DOHH2 (cell line): ENCODE measurements around the gene ZNF521.

Experiments used
- EZH2phosphoT487 ChIP-seq: fragments of 200-600 bp; sonication (generic); IDR thresholded peaks from 2 replicates; pipeline ENCODE4 v1.6.1; 2017; ENCODE audit warnings: borderline replicate concordance, mild to moderate bottlenecking, antibody characterized with exemption, low read length, moderate library complexity, mixed read lengths
- TF ChIP-seq, protein P1 (sequence below): fragments of 200-600 bp; sonication (generic); IDR thresholded peaks from one replicate; pipeline ENCODE4 v1.5.1; 2014; ENCODE audit warnings: antibody characterized with exemption, mild to moderate bottlenecking, low read depth, low read length; ENCODE audit not compliant: poor library complexity, severe bottlenecking

DNA sequence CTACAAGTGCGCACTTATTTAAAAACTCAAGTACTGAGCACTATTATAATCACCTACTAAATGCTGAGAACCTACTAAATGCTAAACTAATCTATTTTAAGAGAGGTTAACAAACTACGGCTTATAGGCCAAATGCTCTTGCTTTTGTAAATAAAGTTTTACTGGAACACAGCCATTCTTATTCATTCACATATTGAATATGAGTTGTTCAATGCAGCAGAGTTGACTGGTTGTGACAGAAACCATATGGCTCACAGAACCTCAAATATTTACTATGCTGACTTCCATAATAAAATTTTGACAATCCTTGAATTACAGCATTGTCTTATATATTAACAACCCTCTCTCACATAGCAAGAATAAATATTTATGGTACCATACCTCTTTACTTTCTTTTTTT lies 103.2 kb downstream of the ZNF521 start:
- TF ChIP-seq, protein P1, sequence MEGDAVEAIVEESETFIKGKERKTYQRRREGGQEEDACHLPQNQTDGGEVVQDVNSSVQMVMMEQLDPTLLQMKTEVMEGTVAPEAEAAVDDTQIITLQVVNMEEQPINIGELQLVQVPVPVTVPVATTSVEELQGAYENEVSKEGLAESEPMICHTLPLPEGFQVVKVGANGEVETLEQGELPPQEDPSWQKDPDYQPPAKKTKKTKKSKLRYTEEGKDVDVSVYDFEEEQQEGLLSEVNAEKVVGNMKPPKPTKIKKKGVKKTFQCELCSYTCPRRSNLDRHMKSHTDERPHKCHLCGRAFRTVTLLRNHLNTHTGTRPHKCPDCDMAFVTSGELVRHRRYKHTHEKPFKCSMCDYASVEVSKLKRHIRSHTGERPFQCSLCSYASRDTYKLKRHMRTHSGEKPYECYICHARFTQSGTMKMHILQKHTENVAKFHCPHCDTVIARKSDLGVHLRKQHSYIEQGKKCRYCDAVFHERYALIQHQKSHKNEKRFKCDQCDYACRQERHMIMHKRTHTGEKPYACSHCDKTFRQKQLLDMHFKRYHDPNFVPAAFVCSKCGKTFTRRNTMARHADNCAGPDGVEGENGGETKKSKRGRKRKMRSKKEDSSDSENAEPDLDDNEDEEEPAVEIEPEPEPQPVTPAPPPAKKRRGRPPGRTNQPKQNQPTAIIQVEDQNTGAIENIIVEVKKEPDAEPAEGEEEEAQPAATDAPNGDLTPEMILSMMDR = no peak
- no peak for TF ChIP-seq EZH2phosphoT487
